IMR-90 (cell line): ENCODE results near the gene ATP11A. TPM values are rescaled to one million over a fixed set of nuclear protein-coding genes. Genes with fewer than 3 reads are reported as not detected.

ENCODE experiments used
- ATAC-seq: fragments of 200-7000 bp; cut with Tn5 transposase; 2 replicates; pipeline ENCODE4 v1.9.1; 2020; ENCODE audit warnings: low read depth, mild to moderate bottlenecking, moderate library complexity
- BruUV-seq: library from RNA; stranded (reverse); fragments of 400-500 nt; replicated peaks from 2 replicates; lab custom pipeline; 2021; lab: Mats Ljungman, UMichigan
- CTCF ChIA-PET: fragments of 300-600 bp; formaldehyde crosslinking; extraction: SDS; loops from one replicate; lab custom pipeline; 2021; ENCODE audit warnings: antibody characterized with exemption; lab: Yijun Ruan, JAX
- POLR2A ChIA-PET: fragments of 300-600 bp; sonication (Branson Sonifier 250); formaldehyde crosslinking; loops from one replicate; lab custom pipeline; 2022; ENCODE audit warnings: antibody characterized with exemption; ENCODE audit not compliant: unreplicated experiment; lab: Charles Lee
- DNase-seq: peaks from one replicate; pipeline ENCODE4 v3.0.0; 2013
- H2AFZ ChIP-seq: replicated peaks from 2 replicates; pipeline ENCODE3; 2013; ENCODE audit warnings: low read length, mild to moderate bottlenecking; ENCODE audit not compliant: poor library complexity
- H2AK5ac ChIP-seq: 2 replicates; pipeline ENCODE4 v1.6.1; 2013; ENCODE audit warnings: low read depth, low read length, inconsistent platforms
- H2AK9ac ChIP-seq: replicated peaks from 2 replicates; pipeline ENCODE3; 2013; ENCODE audit warnings: mild to moderate bottlenecking, low read depth, low read length, moderate library complexity; ENCODE audit not compliant: poor library complexity
- H2BK120ac ChIP-seq: 2 replicates; pipeline ENCODE4 v1.6.1; 2013; ENCODE audit warnings: low read depth, low read length, inconsistent platforms
- H2BK15ac ChIP-seq: 3 replicates; pipeline ENCODE4 v1.6.1; 2013; ENCODE audit warnings: low read depth, low read length, inconsistent platforms
- H2BK20ac ChIP-seq: 2 replicates; pipeline ENCODE4 v1.6.1; 2013; ENCODE audit warnings: low read depth, mild to moderate bottlenecking, inconsistent platforms, low read length, moderate library complexity
- H2BK5ac ChIP-seq: 2 replicates; pipeline ENCODE4 v1.6.1; 2013; ENCODE audit warnings: mild to moderate bottlenecking, low read depth, low read length, inconsistent platforms; ENCODE audit not compliant: poor library complexity, severe bottlenecking
- H3K14ac ChIP-seq: replicated peaks from 2 replicates; pipeline ENCODE4 v1.6.1; 2013; ENCODE audit warnings: low read depth, low read length, inconsistent platforms
- H3K18ac ChIP-seq: 2 replicates; pipeline ENCODE4 v1.6.1; 2013; ENCODE audit warnings: low read depth, low read length, control low read depth
- H3K23ac ChIP-seq: 2 replicates; pipeline ENCODE4 v1.6.1; 2013; ENCODE audit warnings: low read depth, low read length, inconsistent platforms
- H3K27ac ChIP-seq: 2 replicates; pipeline ENCODE4 v1.5.1; 2013; ENCODE audit warnings: mild to moderate bottlenecking, control low read depth, low read length; ENCODE audit not compliant: insufficient read depth
- H3K27me3 ChIP-seq: 2 replicates; pipeline ENCODE4 v1.6.1; 2013; ENCODE audit warnings: low read length; ENCODE audit not compliant: control insufficient read depth, insufficient read depth
- H3K36me3 ChIP-seq: 2 replicates; pipeline ENCODE4 v1.6.1; 2013; ENCODE audit warnings: low read length, mixed read lengths; ENCODE audit not compliant: control insufficient read depth, insufficient read depth
- H3K4ac ChIP-seq: 2 replicates; pipeline ENCODE4 v1.6.1; 2013; ENCODE audit warnings: low read depth, low read length, inconsistent platforms
- H3K4me1 ChIP-seq: 2 replicates; pipeline ENCODE4 v1.6.1; 2013; ENCODE audit warnings: low read length, mixed read lengths; ENCODE audit not compliant: control insufficient read depth, insufficient read depth
- H3K4me2 ChIP-seq: 2 replicates; pipeline ENCODE4 v1.6.1; 2013; ENCODE audit warnings: low read depth, mild to moderate bottlenecking, control low read depth, low read length, moderate library complexity
- H3K4me3 ChIP-seq: 2 replicates; pipeline ENCODE4 v1.5.1; 2013; ENCODE audit warnings: low read depth, mild to moderate bottlenecking, control low read depth, low read length, moderate library complexity; ENCODE audit not compliant: insufficient read depth
- H3K56ac ChIP-seq: 2 replicates; pipeline ENCODE4 v1.6.1; 2013; ENCODE audit warnings: low read length, inconsistent platforms; ENCODE audit not compliant: insufficient read depth; ENCODE audit errors: extremely low read depth
- H3K79me1 ChIP-seq, 2 experiments: 2 replicates each; pipeline ENCODE4 v1.6.1; 2013; ENCODE audit warnings: low read length in 2 of 2, inconsistent platforms in 1 of 2, low read depth in 1 of 2
- H3K9ac ChIP-seq: 2 replicates; pipeline ENCODE4 v1.6.1; 2013; ENCODE audit warnings: low read depth, low read length, control low read depth
- H3K9me1 ChIP-seq: 2 replicates; pipeline ENCODE4 v1.6.1; 2013; ENCODE audit warnings: low read length, inconsistent platforms; ENCODE audit not compliant: insufficient read depth
- H3K9me3 ChIP-seq: 2 replicates; pipeline ENCODE4 v1.6.1; 2013; ENCODE audit warnings: low read length; ENCODE audit not compliant: control insufficient read depth, insufficient read depth
- H4K20me1 ChIP-seq: 2 replicates; pipeline ENCODE4 v1.6.1; 2013; ENCODE audit warnings: low read length, inconsistent platforms; ENCODE audit not compliant: insufficient read depth
- H4K5ac ChIP-seq: 2 replicates; pipeline ENCODE4 v1.6.1; 2013; ENCODE audit warnings: mild to moderate bottlenecking, low read depth, low read length, control low read depth
- H4K8ac ChIP-seq, 2 experiments: 2 replicates each; pipeline ENCODE4 v1.6.1; 2013; ENCODE audit warnings: low read depth in 2 of 2, low read length in 2 of 2, control low read depth in 1 of 2, inconsistent platforms in 1 of 2
- H4K91ac ChIP-seq: 2 replicates; pipeline ENCODE4 v1.6.1; 2013; ENCODE audit warnings: low read depth, low read length, inconsistent platforms; ENCODE audit not compliant: insufficient read depth
- BHLHE40 ChIP-seq: fragments of 150-350 bp; IDR thresholded peaks from 2 replicates; pipeline ENCODE4 v1.6.1; 2016; ENCODE audit warnings: mild to moderate bottlenecking, low read depth, low read length
- CEBPB ChIP-seq: IDR thresholded peaks from 2 replicates; pipeline ENCODE4 v1.6.1; 2012; ENCODE audit warnings: low read depth, low read length, improper control_type of control experiment
- CHD1 ChIP-seq: IDR thresholded peaks from 2 replicates; pipeline ENCODE4 v1.6.1; 2012; ENCODE audit warnings: low read depth, low read length, improper control_type of control experiment
- CTCF ChIP-seq: conservative IDR thresholded peaks from 2 replicates; pipeline ENCODE4 v1.5.1; 2012; ENCODE audit warnings: mild to moderate bottlenecking, low read depth, low read length, improper control_type of control experiment
- ELK1 ChIP-seq: fragments of 150-350 bp; IDR thresholded peaks from 2 replicates; pipeline ENCODE4 v1.6.1; 2016; ENCODE audit warnings: low read depth, mild to moderate bottlenecking, low read length, moderate library complexity, borderline replicate concordance
- FOS ChIP-seq: fragments of 150-350 bp; IDR thresholded peaks from 2 replicates; pipeline ENCODE4 v1.6.1; 2016; ENCODE audit warnings: low read depth, low read length
- MAFK ChIP-seq: IDR thresholded peaks from 2 replicates; pipeline ENCODE4 v1.6.1; 2012; ENCODE audit warnings: low read depth, low read length, improper control_type of control experiment
- MAZ ChIP-seq: IDR thresholded peaks from 2 replicates; pipeline ENCODE4 v1.6.1; 2012; ENCODE audit warnings: low read depth, mild to moderate bottlenecking, low read length, improper control_type of control experiment, moderate library complexity, borderline replicate concordance
- MXI1 ChIP-seq: IDR thresholded peaks from 2 replicates; pipeline ENCODE4 v1.6.1; 2012; ENCODE audit warnings: low read depth, mild to moderate bottlenecking, low read length, moderate library complexity, borderline replicate concordance
- NFE2L2 ChIP-seq: fragments of 150-350 bp; IDR thresholded peaks from 2 replicates; pipeline ENCODE4 v1.6.1; 2016; ENCODE audit warnings: low read depth, mild to moderate bottlenecking, low read length
- POLR2A ChIP-seq: IDR thresholded peaks from 2 replicates; pipeline ENCODE4 v1.6.1; 2012; ENCODE audit warnings: mild to moderate bottlenecking, low read depth, low read length
- RAD21 ChIP-seq: IDR thresholded peaks from 2 replicates; pipeline ENCODE4 v1.6.1; 2012; ENCODE audit warnings: low read length, improper control_type of control experiment
- RCOR1 ChIP-seq: IDR thresholded peaks from 2 replicates; pipeline ENCODE4 v1.6.1; 2012; ENCODE audit warnings: mild to moderate bottlenecking, low read length, improper control_type of control experiment; ENCODE audit not compliant: insufficient replicate concordance
- RFX5 ChIP-seq: IDR thresholded peaks from 2 replicates; pipeline ENCODE4 v1.8.0; 2012; ENCODE audit warnings: low read depth, mild to moderate bottlenecking, low read length, moderate library complexity
- SMC3 ChIP-seq: fragments of 150-350 bp; IDR thresholded peaks from 2 replicates; pipeline ENCODE4 v1.6.1; 2016; ENCODE audit warnings: low read depth, mild to moderate bottlenecking, antibody characterized with exemption, low read length, moderate library complexity
- USF2 ChIP-seq: fragments of 150-350 bp; IDR thresholded peaks from 2 replicates; pipeline ENCODE4 v1.6.1; 2017; ENCODE audit warnings: mild to moderate bottlenecking, antibody characterized with exemption, low read length, low read depth
- WGBS, 2 experiments: methylation state at CpG; one replicate each; pipeline versions ENCODE4 v1.1.5 to v1.1.7; 2013; ENCODE audit warnings: missing lambda C conversion rate in 2 of 2; ENCODE audit not compliant: insufficient read length in 1 of 2; ENCODE audit errors: extremely low coverage in 2 of 2; 5-methylcytosine and 5-hydroxymethylcytosine counted together
- dilution Hi-C: fragments of 300-500 bp; cut with HindIII; formaldehyde crosslinking; loops from one replicate; pipeline ENCODE4 v1.14.3; 2018; ENCODE audit warnings: low sequenced_read_pairs; ENCODE audit not compliant: unreplicated experiment
- in situ Hi-C: fragments of 300-500 bp; cut with MboI; formaldehyde crosslinking; loops from 3 replicates; pipeline ENCODE4 v1.14.3; 2019; ENCODE audit warnings: low sequenced_read_pairs, inconsistent platforms, mixed read lengths
- intact Hi-C: fragments of 100-400 bp; cut with micrococcal nuclease; formaldehyde crosslinking; loops from 2 replicates; pipeline ENCODE4 v1.10.0; 2022
- polyA plus RNA-seq, 3 experiments: library from polyadenylated mRNA; depleted of rRNA; stranded (reverse); fragments of >200 nt; gene quantifications; 2 replicates each; pipeline ENCODE4 v1.2.3, GENCODE V29; 2012; ENCODE audit warnings: low replicate concordance in 1 of 3
- total RNA-seq: library from RNA; depleted of rRNA; stranded (reverse); fragments of >200 nt; gene quantifications from 2 replicates; pipeline ENCODE4 v1.2.3, GENCODE V29; 2012

ATP11A gene
- total and polyA plus RNA-seq, 2 of the 4 experiments (the other 2 are of a cell fraction): 8.4 to 12.0 TPM

GRCh38 chr13:112784811-112785482, 95.1 kb downstream of the ATP11A start:
- DNase-seq: no peak
- no peaks in the 10 kb centered on the region for H3K27me3 ChIP-seq
- H3K27ac ChIP-seq: no peak overlapping the region
- H3K18ac ChIP-seq: no peak overlapping the region
- no TSS peak for BruUV-seq
- no peak overlapping the region for H4K5ac ChIP-seq
- intact Hi-C loops (loop anchor here (5.0 kb wide), 1 partner anchor 93 kb away; the partner anchor contains the start of gene ATP11A), dilution Hi-C loops (no loop called here), in situ Hi-C loops (no loop called here)
- POLR2A ChIA-PET: no interaction called here
- no peak overlapping the region; the same call in 1 of the 2 replicates for H2AK5ac ChIP-seq
- H3K4me2 ChIP-seq: no peak overlapping the region
- H3K23ac ChIP-seq: no peak overlapping the region
- H3K9me1 ChIP-seq: peaks cover 15% of the 10 kb centered on the region
- H4K20me1 ChIP-seq: peaks cover 22% of the 10 kb centered on the region
- TF ChIP-seq CTCF (no peak), CEBPB (no peak), RCOR1 (no peak), MXI1 (no peak), USF2 (no peak), MAZ (no peak), RFX5 (no peak), BHLHE40 (no peak), ELK1 (no peak), CHD1 (no peak), POLR2A (no peak), RAD21 (no peak), FOS (no peak), SMC3 (no peak), NFE2L2 (no peak), MAFK (no peak)
- no peak overlapping the region for H4K91ac ChIP-seq
- no peak overlapping the region for H3K56ac ChIP-seq
- no peak overlapping the region for H2AK9ac ChIP-seq
- H3K9me3 ChIP-seq: no peaks in the 10 kb centered on the region
- H3K9ac ChIP-seq: no peak overlapping the region
- no peak overlapping the region for H2BK5ac ChIP-seq
- H3K4me1 ChIP-seq: peaks cover 30% of the 10 kb centered on the region
- no peak overlapping the region for H3K4me3 ChIP-seq
- ATAC-seq: no peak
- no peak overlapping the region for H2BK20ac ChIP-seq
- H3K4ac ChIP-seq: no peak overlapping the region
- no peak overlapping the region for H4K8ac ChIP-seq
- no peak overlapping the region for H2BK15ac ChIP-seq
- H3K36me3 ChIP-seq: peaks cover 4% of the 10 kb centered on the region; the same call in 1 of the 2 replicates
- CTCF ChIA-PET: no interaction called here
- H3K79me1 ChIP-seq: peaks cover 16 to 30% of the 10 kb centered on the region in 2 experiments
- no peak overlapping the region for H2BK120ac ChIP-seq
- WGBS, 2 experiments: 95% methylated on average over 15 of the region's 29 CpGs; no CpG with 5 or more reads in 1 of the 2 experiments
- H2AFZ ChIP-seq: no peak overlapping the region
- no peak overlapping the region for H3K14ac ChIP-seq
